GM10248 (cell line): ENCODE measurements around the gene CLEC19A.

Source experiments
- CTCF ChIA-PET: fragments of 300-600 bp; sonication (Branson Sonifier 250); formaldehyde crosslinking; extraction: SDS; loops from one replicate; lab custom pipeline; 2021; ENCODE audit warnings: antibody characterized with exemption; lab: Yijun Ruan, JAX
- POLR2A ChIA-PET: fragments of 350-650 bp; sonication (Branson Sonifier 250); formaldehyde crosslinking; extraction: SDS; loops from one replicate; lab custom pipeline; 2020; ENCODE audit warnings: antibody characterized with exemption; lab: Yijun Ruan, JAX
- DNase-seq: peaks from one replicate; pipeline ENCODE4 v3.0.0; 2012; ENCODE audit errors: extremely low spot score
- TF ChIP-seq, protein P1 (sequence below): IDR thresholded peaks from 2 replicates; pipeline ENCODE4 v1.5.1; 2012; ENCODE audit warnings: mild to moderate bottlenecking, low read depth; ENCODE audit errors: extremely low read depth, missing control alignments, control extremely low read depth

The CLEC19A gene

DNA sequence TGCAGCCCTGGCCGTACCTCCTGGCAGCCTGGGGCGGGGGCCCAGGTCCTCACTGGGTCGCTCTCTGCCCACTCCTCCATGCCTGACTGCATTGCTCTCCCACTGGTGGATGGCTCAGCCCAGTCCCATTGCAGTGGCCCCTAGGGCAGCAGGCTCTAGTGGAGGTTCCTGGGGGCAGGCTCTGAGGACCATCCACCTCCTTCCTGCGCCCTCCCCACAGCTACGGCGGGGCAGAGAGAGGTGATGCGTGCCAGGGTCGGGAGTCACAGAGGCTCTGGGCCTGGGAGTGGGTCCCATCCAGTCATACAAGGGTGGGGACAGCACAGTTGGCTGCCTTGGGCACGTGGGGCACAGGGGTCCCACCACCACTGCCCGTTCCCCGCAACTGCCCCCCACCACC lies 44.0 kb upstream of the CLEC19A start:
- ChIA-PET POLR2A (no interaction called here), CTCF (no interaction called here)
- TF ChIP-seq, protein P1, sequence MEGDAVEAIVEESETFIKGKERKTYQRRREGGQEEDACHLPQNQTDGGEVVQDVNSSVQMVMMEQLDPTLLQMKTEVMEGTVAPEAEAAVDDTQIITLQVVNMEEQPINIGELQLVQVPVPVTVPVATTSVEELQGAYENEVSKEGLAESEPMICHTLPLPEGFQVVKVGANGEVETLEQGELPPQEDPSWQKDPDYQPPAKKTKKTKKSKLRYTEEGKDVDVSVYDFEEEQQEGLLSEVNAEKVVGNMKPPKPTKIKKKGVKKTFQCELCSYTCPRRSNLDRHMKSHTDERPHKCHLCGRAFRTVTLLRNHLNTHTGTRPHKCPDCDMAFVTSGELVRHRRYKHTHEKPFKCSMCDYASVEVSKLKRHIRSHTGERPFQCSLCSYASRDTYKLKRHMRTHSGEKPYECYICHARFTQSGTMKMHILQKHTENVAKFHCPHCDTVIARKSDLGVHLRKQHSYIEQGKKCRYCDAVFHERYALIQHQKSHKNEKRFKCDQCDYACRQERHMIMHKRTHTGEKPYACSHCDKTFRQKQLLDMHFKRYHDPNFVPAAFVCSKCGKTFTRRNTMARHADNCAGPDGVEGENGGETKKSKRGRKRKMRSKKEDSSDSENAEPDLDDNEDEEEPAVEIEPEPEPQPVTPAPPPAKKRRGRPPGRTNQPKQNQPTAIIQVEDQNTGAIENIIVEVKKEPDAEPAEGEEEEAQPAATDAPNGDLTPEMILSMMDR, result no peak
- DNase-seq, result no peak

DNA sequence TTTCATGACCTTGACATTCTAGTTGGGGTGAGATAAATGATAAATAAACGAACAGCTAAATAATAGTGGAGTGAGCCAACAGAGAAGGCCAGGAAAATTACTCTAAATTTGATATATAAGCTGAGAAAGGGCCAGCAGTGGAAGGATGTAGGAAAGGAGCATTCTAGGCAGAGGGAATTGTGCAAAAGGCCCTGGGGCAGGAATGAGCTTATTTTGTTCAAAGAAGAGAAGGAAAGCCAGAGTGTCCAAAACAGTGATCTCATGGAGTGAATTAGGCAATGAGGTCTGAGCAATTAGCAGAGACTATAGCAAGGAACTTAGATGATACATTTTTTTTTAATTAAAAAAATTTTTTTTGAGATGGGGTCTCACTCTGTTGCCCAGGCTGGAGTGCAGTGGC lies 43.3 kb upstream of the CLEC19A start:
- ChIA-PET CTCF (interaction anchor here (0.5 kb wide), 1 partner anchor 47 kb away, joined by 3 read pairs; no protein-coding TSS in a partner anchor), POLR2A (no interaction called here)
- TF ChIP-seq, protein P1, result no peak
- DNase-seq, result no peak

DNA sequence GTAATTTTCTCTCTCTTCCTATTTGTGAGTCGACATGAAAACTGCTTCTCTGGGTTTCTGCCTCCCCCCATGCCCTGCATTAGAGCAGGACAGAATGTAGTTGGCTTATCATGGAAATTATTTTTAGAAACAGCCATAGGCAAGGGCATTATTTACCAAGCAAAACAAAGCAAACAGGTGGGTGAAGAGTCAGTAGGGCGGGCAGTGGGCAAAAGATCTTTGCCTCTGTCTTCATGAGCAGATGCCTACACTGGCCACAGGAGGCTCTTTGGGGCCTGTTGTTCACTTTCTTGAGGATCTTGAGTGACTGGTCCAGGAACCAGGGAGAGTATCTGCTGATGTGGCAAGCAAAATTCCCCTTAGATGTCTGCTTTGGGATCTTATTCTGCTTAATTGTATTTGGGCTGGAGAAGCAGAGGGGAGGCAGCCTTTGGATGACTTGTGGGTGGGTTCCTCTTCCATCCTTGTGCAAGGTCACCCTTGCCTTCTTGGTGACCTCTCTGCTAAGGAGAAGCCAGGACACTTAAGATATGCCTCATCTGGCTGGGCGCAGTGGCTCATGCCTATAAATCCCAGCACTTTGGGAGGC lies 42.5 kb upstream of the CLEC19A start:
- TF ChIP-seq, protein P1, result no peak
- CTCF ChIA-PET, result interaction anchor here (1.0 to 1.4 kb wide), 2 partner anchors 14 to 36 kb away, joined by 3 to 6 read pairs; no protein-coding TSS in a partner anchor
- POLR2A ChIA-PET, result no interaction called here
- DNase-seq, result no peak

DNA sequence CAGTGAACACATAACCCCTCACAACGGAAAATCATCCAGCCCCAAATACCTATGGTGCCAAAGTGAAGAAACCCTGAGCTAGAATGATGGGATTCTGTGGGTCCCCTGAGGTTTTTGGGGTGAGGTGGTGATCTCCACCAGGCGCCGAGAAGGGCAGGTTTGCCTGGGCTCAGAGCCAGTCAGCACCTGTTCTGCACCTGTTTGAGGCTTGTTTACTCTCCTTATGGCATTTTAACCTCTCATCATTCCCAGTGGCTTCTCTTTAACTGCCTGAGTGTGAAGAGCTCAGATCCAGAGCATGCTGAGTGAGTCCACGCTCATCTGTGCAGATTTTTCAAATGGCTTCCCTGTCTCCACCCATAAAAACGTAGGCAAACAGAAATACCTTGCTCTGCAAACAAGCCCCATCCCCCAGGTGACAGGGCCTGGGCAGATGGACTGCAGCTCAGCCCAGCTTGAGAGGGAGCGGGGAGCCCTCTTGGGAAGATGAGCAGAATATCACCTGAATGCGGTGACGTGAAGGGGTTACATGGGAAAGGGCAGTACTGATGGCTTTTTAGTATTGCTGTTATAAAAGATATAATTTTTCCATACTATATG lies 40.1 kb upstream of the CLEC19A start:
- DNase-seq, result no peak
- POLR2A ChIA-PET, result no interaction called here
- TF ChIP-seq, protein P1, result no peak
- CTCF ChIA-PET, result interaction anchor here (1.0 to 2.4 kb wide), 3 partner anchors 12 to 144 kb away, joined by 3 to 10 read pairs (median 3); no protein-coding TSS in a partner anchor

DNA sequence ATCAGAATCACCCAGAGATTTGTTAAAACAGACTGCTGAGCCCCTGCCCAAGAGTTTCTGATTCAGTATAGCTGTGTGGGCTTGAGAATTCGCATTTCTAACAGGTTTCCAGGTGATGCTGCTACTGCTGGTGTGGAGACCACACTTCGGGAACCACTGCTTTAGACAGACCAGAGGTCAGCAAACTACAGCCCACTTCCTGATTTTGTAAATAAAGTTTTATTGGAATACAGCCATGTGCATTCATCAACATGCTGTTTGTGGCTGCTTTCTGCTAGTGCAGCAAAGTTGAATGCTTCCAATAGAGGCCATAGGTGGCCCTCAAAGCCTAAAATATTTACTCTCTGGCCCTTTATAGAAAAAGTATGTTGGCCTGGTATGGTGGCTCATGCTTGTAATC lies 32.6 kb upstream of the CLEC19A start:
- TF ChIP-seq, protein P1, result no peak
- ChIA-PET CTCF (interaction anchor here (1.2 to 1.7 kb wide), 2 partner anchors 25 to 136 kb away, joined by 3 to 5 read pairs; no protein-coding TSS in a partner anchor), POLR2A (no interaction called here)
- no peak for DNase-seq

DNA sequence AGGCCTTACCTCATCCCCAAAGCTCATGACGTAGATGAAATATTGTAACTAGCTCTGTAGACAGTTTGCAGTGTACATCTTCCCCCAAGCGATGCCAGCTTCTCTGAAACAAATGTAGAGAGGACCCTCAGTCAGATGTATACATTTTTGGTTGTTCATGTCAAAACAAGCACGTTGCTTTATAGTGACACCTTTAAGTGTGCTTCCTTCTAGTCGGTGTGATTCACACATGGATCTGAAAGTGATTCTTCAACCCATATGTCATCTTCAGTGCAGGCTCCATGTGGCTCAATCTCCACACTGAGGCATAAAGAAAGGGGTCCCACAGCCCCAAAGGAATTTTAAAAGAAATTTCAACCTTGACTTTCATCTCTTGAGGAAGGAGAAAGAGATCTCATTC lies 30.9 kb upstream of the CLEC19A start:
- ChIA-PET POLR2A (no interaction called here), CTCF (interaction anchor here (1.4 kb wide), 1 partner anchor 121 kb away, joined by 4 read pairs; no protein-coding TSS in a partner anchor)
- no peak for DNase-seq
- TF ChIP-seq, protein P1, result no peak
